ENCODE data around the gene PLEKHO1.
A peak's percentile ranks its signal among the peaks of the same experiment; 100 is the strongest.

PLEKHO1 gene

GRCh38 chr1:150148837-150149270, 862 bp upstream of the PLEKHO1 start:
- TF ChIP-seq CTCF (IDR thresholded peaks at IDR 0.05; ENCODE audit: low read length, missing control alignments): no peak
- DNase-seq (ENCODE audit: low read depth): no peak

GRCh38 chr1:150150133-150151021, 661 bp downstream of the PLEKHO1 start:
- DNase-seq (ENCODE audit: low read depth): no peak
- no peak for TF ChIP-seq CTCF (IDR thresholded peaks at IDR 0.05; ENCODE audit: low read length, missing control alignments)
- H3K4me3 ChIP-seq (replicated peaks; ENCODE audit: low read depth, low read length): peak overlapping the region; percentile 94

More at GRCh38 chr1:150148837-150149270, 862 bp upstream of the PLEKHO1 start:
- peak overlapping the region; percentile 94 for H3K4me3 ChIP-seq (replicated peaks; ENCODE audit: low read depth, low read length)

- peak overlapping the region; percentile 94 for H3K4me3 ChIP-seq (replicated peaks; ENCODE audit: low read depth, low read length)
- TF ChIP-seq CTCF (IDR thresholded peaks at IDR 0.05; ENCODE audit: low read length, missing control alignments): no peak
Observed at GRCh38 chr1:150151291-150152181, 1.8 kb downstream of the PLEKHO1 start.

GRCh38 chr1:150152182-150152536, 2.4 kb downstream of the PLEKHO1 start:
- peak overlapping the region; percentile 94 for H3K4me3 ChIP-seq (replicated peaks; ENCODE audit: low read depth, low read length)
- DNase-seq (ENCODE audit: low read depth): peak; percentile 35
- no peak for TF ChIP-seq CTCF (IDR thresholded peaks at IDR 0.05; ENCODE audit: low read length, missing control alignments)

More at GRCh38 chr1:150151291-150152181, 1.8 kb downstream of the PLEKHO1 start:
- no peak for DNase-seq (ENCODE audit: low read depth)

- H3K4me3 ChIP-seq (replicated peaks; ENCODE audit: low read depth, low read length): peak overlapping the region; percentile 37
- TF ChIP-seq CTCF (IDR thresholded peaks at IDR 0.05; ENCODE audit: low read length, missing control alignments): no peak
- peak; percentile 74 for DNase-seq (ENCODE audit: low read depth)
Observed at GRCh38 chr1:150152772-150153456, 3.2 kb downstream of the PLEKHO1 start.

GRCh38 chr1:150154143-150154542, 4.4 kb downstream of the PLEKHO1 start:
- TF ChIP-seq CTCF (IDR thresholded peaks at IDR 0.05; ENCODE audit: low read length, missing control alignments): no peak
- no peak overlapping the region for H3K4me3 ChIP-seq (replicated peaks; ENCODE audit: low read depth, low read length)
- DNase-seq (ENCODE audit: low read depth): peak; percentile 53
